NCI-H128 (cell line): Measurements from ENCODE around the gene RALY.
A peak's percentile ranks its signal among the peaks of the same experiment; 100 is the strongest.

ENCODE experiments used
- DNase-seq: peaks from one replicate; lab custom pipeline; 2025; ENCODE audit not compliant: unreplicated experiment; lab: John Stamatoyannopoulos, UW

The RALY gene

DNA sequence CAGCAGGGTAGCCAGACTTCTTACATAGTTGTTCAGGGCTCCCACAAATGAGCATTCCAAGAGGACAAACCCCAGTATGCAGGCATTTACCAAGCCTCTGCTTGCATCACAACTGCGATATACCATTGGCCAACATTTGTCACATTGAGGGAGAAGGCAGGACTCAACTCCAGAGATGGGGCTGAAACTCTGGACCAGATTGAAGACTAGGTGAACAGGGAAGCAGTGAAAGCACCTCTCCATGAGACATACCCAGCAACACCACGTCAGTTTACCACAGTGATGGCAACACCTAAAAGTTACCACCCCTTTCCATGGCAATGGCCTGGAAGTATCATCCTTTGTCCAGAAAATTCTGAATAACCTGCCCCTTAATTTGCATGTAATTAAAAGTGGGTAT lies 7.9 kb upstream of the RALY start:
- no peak for DNase-seq

DNA sequence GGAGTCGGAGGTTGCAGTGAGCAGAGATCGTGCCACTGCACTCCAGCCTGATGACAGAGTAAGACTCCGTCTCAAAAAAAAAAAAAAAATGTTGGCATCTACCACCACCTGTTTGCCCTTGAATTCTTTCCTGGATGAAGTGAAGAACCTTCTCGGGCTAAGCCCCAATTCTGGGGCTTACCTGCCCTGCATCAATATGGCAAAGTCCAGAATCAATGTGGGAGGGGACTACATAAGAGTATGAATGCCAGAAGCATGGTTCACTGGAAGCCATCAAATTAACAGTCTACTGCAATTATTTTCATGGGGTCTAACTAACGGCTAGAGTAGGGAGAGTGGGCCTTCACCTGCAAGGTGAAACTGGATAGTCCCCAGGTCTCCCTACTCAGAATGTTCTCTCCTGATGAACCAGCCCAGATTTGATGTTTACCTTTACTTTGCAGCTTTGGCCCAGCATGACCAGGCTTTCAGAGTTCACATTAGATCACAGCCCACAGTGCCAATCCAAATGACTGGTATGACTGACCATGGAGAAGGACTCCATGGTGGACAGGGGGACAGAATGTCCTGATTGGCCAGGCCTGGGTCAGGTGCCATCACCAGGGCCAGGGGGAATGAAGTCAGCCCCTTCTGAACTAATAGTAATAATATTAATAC lies 7.0 kb upstream of the RALY start:
- DNase-seq = no peak

DNA sequence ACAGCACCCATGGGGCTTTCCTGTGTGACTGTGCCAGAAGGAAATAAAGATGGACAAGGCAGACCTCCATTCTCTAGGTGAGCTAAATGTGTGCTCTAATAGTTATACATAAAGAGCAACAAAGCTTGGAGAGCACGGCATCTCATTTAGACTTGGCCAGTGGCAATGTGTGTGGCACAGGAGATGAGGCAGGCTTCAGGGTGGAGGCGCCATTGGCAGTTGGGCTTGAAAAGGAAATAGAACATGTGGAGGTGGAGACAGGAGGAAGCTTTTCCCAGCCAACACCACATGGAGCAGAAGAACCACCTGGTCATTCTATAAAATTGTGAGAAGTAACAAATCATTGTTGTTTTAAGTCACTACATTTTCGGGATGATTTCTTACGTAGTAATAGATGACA lies 3.6 kb upstream of the RALY start:
- no peak for DNase-seq

DNA sequence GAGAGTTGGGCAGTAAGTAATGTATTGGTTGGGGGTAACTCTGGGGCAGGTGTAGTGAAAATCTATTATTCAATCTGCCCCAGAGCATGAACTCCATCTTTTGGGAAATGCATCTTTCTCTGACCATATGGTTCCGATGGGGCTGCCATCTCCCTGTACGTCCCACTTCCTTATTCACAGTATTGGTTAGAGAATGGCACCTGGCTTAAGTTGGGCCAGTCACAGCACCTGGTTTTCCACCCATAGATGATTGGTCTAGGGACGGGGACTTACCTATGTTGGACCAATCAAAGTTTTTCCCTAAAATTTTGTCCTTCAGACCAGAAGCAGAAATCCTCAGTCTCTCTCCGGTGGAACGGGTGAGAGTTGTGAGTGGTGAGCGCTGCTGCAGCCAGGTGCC lies 2.2 kb upstream of the RALY start:
- no peak for DNase-seq

DNA sequence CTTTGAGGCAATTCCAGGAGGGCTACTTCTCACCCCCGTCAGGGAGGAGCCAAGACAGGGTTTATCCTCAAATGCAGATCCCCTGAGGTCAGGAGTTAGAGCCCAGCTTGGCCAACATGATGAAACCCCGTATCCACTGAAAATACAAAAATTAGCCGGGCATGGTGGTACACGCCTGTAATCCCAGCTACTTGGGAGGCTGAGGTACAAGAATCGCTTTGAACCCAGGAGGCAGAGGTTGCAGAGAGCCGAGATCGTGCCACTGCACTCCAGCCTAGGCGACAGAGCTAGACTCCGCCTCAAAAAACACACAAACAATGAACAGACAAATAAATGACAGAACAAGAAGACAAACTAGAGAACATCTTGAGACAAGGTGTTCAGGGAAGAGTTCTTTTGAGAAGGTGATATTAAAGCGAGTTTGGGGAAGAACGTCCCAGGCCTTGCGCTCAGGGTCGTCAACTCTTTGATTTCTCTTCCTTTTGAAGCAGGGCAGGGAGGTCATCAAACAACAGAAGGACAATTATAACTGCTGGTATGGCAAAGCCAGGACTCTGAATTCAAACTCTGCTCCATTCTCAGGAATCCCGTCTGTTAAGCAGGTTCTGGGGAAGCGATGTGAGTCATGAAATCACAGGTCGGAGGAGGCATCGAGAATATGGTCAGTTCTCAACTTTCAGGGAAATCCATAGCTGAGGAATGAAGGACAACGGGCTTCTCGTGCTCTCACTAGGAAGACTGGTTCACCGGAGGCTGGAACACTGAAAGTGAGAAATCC lies 1.4 kb upstream of the RALY start:
- DNase-seq = no peak

DNA sequence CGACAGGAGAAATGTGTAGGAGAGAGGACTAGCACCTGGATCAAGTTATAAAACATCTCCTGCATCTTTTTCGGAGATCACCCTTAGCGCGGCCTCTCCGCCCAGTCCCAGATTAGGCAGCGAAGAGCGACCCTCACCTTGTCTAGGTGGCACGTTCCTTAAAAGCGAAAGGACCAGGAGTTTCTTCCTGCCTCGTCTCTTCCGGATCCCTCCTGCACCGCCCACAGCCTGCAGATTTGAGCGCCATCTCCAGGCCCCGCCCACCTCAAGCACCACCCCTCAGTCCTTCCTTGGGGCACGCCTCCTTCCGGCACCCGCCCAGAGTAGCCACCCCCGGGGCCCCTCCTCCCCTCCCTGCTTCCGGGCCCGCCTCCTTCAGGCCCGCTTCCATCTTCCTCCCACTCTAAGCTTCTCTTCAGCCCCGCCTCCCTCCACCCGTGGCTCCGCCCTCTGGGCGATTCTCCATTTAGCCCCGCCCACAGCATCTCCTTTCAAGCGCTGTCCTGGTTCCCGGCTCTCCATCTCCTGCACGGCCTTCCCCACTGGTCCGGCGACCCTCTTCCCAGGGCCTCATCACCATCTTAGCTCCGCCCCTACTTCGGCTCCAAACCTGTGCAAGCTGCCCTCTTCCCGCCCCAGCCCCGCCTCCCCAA lies 662 bp upstream of the RALY start:
- peak; percentile 98 for DNase-seq

DNA sequence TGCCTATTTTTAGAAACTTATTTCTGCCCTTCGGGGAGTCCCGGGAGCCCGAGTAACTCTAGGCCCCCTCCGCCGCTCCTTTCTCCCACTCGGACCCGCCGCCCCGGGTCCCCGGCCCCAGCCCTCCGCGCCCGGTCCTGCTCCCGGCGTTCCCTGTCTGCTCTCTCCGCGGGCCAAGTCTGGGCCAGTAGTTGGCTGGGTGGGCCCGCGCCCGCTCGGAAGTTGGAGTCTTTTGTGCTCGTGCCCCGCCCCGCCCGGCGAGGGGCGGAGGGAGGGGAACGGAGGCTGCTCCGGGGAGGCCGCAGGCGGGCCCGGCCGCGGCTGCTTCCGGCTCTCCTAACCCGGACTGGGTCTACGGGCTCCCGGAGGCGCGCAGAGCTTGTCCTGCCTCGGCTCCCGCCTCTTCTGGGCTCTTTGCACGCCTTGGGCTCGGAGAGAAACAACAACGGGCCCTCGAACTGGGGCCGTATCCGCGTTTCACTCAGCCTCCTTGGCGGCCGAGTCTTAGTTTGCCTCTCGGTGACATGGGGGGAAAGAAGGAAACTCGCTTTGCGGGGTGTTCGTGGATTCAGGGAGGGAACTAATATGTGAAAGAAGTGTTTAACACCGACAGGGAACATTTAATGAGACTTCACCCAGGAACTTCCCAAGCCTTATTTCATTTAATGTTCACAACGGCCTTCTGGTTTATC lies 657 bp downstream of the RALY start:
- peak; percentile 54 for DNase-seq

DNA sequence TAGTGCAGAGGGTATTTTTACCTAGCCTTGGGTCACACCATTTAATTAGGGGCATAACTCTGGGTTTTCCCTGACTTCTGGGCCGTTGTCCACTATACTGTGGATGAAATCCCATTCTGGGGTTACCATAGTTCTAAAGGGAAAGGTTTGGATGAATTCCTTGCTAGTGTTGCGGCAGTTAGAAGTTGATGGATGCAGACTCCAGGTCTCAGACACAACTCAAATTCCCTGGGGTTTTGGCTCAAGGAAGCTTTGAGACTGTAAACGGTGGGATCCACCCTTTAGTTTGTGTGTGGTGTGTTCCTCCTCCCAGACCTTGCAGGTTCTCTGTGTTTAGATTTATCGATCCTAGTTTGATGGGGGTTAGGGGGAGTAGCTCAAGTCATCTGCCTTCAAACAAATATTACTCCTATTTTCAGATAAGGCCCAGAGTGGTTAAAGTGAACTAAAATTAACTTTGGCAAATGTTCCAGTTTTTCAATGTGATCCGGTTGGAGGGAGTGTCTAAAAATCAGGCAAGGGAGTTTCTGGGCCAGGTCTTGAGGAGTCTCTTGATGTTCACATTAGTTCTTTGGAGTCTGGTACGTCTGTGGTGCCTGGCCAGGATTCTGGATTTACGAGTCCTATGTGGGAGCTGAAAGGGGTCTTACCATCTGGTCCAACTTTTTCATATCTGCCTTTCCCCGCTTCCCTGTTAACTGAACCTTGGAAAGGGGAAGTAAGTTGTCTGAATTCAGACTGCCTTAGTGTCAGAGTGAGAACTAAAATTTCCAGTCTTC lies 1.5 kb downstream of the RALY start:
- no peak for DNase-seq

DNA sequence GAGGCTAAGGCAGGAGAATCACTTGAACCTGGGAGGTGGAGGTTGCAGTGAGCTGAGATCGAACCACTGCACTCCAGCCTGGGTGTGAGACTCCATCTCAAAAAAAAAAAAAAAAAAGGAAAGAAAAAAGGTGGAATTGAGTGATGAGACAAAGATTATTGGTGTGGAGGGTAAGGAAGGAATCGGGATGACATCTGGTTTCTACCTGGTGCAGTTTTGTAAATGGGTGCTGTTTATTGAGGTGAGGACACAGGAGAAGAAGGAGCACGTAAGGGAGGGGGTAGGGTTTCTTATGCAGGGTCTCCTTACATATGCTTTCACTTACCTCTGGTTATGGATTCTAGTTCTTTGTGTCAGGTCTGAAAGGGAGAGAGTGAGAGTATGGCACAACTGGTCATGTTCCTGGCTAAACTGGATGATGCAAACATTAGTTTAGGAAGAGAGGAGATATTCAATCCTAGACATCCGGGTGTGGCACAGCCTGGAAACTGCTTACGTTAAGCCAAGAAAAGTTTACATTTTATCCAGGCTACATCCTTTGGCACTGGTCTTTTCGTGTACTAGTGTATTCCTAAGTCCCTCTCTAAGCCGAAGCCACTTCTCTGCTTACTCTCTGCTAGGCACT lies 5.4 kb downstream of the RALY start:
- no peak for DNase-seq

DNA sequence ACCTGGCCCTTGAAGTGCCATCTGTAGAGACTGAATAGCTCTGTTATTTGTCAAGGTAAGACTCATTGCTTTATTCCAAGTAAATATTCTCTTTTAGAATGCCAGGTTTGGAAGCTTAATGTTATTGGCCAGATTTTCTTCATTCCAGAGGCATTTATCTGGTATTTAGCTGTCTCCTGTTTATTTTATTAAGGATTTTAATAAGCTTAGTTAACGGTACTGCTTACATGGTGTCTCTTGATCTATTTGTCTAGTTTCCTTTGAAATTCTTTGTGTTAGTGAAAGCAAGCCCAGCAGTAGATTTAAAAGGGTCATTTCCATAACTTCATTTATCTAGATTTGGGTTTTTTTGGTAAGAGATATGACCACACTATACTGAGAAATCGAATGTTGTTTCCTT lies 7.7 kb downstream of the RALY start:
- DNase-seq = no peak

DNA sequence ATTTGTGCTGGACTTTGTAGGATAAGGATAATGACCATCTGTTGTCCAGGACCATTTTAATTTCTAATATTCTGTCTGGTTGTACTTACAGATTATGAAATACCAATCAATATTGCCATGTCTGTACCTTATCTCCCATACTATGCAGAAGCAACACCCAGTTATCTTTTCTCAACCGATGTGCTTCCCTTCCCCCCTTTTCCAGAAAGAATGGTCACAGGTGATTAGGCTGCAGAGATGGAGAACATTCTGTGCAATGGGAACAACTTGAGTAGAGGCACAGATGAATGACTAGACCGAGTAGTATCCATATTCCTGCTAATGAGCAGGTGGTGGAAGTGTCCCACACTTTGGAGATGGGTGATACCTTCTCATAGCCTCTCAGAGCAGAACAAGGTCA lies 10.5 kb downstream of the RALY start:
- DNase-seq = no peak

DNA sequence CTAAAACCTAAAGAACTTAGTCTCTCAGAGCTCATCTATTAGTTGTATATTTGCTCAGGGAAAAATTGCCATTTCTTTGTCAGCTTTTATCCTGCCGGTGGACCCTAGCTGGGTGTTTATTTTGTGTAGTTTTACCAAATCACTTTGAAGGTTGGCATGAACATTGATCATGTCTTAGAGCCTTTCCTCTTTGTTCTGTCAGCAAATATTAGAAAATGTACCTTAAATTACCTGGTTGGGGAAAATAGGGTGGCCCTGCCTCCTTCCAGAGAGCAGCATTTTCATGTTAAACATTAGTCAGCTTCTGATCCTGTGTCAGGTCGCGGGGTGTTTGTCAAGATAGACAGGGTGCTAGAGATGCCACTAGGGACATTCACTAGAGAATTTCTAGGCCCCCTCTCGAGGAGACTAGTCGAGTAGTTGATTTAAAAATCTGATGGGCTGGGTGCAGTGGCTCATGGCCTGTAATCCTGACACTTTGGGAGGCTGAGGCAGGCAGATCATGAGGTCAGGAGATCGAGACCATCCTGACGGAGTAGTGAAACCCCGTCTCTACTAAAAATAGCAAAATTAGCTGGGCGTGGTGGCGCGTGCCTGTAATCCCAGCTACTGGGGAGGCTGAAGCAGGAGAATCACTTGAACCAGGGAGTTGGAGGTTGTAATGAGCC lies 11.2 kb downstream of the RALY start:
- DNase-seq = no peak

DNA sequence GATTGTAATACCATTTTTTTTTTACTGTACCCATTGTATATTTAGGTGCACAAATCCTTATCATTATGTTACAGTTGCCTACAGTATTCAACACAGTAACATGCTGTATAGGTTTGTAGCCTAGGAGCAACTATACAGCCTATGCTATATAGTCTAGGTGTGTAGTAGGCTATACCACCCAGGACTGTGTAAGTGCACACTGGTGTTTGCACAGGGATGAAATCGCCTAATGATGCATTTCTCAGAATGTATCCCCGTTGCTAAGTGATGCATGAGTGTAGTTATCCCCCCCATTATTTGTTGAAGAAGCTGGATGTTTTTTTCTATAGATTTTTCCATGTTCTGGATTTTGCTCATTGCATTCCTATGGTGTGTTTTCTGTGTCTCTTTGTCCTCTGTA lies 12.9 kb downstream of the RALY start:
- DNase-seq = no peak

DNA sequence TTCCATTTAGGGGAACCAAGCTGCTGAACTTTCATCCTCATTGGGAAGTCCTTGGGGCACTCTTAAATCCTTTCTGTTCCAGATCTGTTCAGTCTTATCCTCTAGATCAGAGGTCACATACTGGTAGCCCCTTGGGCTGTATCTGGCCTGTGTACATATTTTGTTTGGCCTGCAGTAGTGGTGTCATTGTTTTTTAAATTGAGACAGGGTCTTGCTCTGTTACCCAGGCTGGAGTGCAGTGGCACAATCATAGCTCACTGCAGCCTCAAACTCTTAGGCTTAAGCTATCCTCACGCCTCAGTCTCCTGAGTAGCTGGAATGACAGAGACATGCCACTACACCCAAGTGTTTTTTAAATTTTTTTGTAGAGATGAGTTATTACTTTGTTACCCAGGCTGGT lies 14.8 kb downstream of the RALY start:
- DNase-seq = no peak

DNA sequence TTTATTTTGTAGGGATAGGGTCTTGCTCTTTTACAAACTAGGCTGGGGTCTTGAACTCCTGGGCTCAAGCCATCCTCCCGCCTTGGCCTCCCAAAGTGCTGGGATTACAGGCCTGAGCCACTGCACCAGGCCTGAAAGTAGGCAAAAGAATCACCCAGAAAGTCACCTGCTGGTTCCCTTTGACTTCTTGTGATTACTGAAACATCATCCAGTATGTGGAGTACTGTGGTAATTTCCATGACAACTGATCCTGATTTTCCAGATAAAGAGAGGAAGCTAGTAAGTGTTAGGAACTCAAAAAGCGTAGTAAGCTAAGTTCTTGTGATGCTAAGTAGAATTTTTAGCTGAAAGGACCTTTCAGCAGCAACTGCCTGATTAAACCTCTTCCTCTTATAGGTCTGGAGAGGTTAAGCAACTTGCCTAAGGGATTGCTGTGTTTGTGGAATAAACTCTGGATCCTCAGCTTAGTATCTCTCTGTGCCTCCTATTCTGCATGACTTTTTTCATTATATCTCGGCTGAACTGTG lies 16.8 kb downstream of the RALY start:
- no peak for DNase-seq

DNA sequence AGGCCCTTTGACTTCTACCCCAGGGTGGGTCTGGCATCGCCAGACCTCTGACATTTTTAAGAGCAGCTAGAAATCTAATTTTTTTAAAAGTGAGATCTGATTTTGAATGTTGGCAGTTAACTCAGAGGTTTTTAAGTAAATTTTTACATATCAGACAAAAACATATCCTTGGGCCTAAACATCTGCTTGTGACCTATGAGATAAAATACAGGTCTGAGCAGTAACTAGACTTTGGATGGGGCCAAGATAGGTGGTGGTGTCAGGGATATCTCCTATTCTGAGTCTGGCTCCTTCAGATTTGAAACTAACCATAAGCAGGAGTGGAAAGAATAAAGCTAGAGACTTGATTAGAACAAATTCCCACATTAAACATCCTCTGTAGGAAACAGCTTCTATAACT lies 17.6 kb downstream of the RALY start:
- DNase-seq = no peak

DNA sequence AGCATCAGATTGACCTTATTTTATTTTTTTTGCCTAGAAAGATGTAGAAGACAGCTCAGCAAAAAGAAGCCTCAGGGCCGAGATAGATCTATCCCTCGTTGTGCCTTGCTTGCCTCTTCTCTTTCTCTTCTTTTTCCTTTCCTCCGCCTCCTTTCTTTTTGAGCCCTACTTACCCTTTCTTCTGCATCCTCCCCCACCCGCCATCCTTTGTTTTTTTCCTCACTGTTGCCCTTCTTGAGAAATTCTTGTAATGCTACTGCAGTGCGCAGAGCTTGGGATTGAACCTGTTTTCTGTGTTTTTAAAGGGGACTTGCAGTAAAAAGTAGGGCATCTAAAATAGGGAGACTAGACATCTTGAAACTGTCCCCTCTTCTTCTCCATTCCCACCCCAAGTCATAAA lies 18.6 kb downstream of the RALY start:
- DNase-seq = no peak

DNA sequence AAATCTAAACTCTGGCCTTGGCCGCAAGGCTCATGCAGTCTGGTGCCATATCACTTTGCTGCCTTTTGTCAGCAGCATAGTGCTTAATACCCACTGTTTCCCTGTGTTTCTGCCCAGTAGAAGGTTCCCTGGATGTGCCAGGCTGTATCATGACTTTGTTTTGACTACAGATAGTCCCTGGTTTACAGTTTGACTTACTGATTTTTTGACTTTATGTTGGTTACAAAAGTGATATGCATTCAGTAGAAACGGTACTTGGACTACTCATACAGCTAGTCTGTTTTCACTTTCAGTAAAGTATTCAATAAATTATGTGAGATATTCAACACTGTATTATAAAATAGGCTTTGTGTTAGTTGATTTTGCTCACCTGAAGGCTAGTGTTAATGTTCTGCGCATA lies 19.0 kb downstream of the RALY start:
- DNase-seq = no peak

DNA sequence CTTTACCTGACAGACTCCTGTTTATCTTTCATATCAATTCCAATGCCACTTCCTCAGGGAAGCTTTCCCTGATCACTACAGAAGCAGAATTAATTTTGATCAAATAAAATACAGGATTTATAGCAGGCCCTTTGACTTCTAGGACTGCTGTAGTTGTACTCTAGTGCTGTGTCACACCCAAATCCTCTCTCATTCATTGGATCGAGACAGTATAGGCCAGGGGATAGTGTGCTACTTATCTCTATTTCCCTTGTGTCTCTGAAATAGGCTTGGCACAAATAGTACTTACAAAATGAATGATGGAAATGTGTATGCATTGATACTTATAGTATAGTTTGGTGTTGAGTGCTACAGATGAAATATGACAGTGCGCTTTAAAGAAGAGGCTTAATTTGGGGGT lies 19.8 kb downstream of the RALY start:
- no peak for DNase-seq

DNA sequence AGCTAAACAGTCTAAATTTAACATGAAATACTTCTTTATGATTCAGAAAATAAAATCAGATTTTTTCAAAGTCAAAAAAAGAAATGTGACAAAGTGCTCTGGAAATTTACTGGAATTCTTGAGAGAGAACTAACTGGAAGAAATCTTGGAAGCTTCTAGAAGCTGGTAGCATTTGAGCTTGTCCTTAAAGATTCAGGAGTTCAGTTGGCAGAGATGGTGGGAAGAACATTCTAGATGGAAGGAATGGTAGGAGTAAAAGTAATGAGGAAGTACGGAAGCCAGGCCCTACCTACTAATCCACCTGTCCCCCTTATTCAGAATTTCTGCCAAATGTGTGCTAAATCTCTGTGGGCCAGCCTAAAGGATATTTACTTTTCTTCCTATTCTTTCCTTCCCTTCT lies 21.2 kb downstream of the RALY start:
- no peak for DNase-seq
